Measurements from ENCODE around the gene RASA1. TPM values are rescaled to one million over a fixed set of nuclear protein-coding genes. Genes with fewer than 3 reads are reported as not detected.

The RASA1 gene
- total RNA-seq, 1 experiment from 2014 or later: 40.1 TPM

GRCh38 chr5:87231037-87231808 lies 36.5 kb upstream of the RASA1 start:
- DNase-seq: peak; percentile 35
- ChIA-PET CTCF (no interaction called here), POLR2A (ENCODE audit: unreplicated experiment) (no interaction called here)
- no peak overlapping the region for H3K27ac ChIP-seq (ENCODE audit: low read length)
- peaks cover 8% of the 10 kb centered on the region; the same call in 1 of the 2 replicates for H3K4me1 ChIP-seq (ENCODE audit: insufficient read depth, low read length)
- intact Hi-C loops (cut with micrococcal nuclease): no loop called here
- no peaks in the 10 kb centered on the region for H3K27me3 ChIP-seq (ENCODE audit: low read length)
- H3K4me2 ChIP-seq (ENCODE audit: low read length): no peak overlapping the region
- no peaks in the 10 kb centered on the region for H3K79me2 ChIP-seq (ENCODE audit: low read length)
- no peak overlapping the region for H3K9ac ChIP-seq (ENCODE audit: low read length)
- H3K9me2 ChIP-seq (replicated peaks; ENCODE audit: low read length): no peaks in the 10 kb centered on the region; the same call in 1 of the 2 replicates
- no TSS peak for BruUV-seq (replicated peaks)
- TF ChIP-seq EZH2phosphoT487 (IDR thresholded peaks at IDR 0.05; ENCODE audit: borderline replicate concordance, low read length) (no peak), CTCF (conservative IDR thresholded peaks at IDR 0.05; ENCODE audit: low read depth, low read length) (no peak), EZH2 (IDR thresholded peaks at IDR 0.05; ENCODE audit: low read length, unreplicated experiment) (no peak)
- no peak overlapping the region for H3K4me3 ChIP-seq (ENCODE audit: low read length)
- H3K36me3 ChIP-seq (ENCODE audit: low read depth, low read length): no peaks in the 10 kb centered on the region
- no peak overlapping the region for H2AFZ ChIP-seq (ENCODE audit: low read length)
- ATAC-seq: peak; percentile 40; the same call in 1 of the 2 replicates
- H3F3A ChIP-seq (ENCODE audit: low read length, unreplicated experiment): no peaks in the 10 kb centered on the region
- H4K20me1 ChIP-seq (ENCODE audit: low read length): no peaks in the 10 kb centered on the region
- H3K9me3 ChIP-seq (ENCODE audit: low read length): no peaks in the 10 kb centered on the region

- no TSS peak for BruUV-seq (replicated peaks)
- DNase-seq: no peak
- no peaks in the 10 kb centered on the region for H3K36me3 ChIP-seq (ENCODE audit: low read depth, low read length)
- H4K20me1 ChIP-seq (ENCODE audit: low read length): no peaks in the 10 kb centered on the region
- H3K79me2 ChIP-seq (ENCODE audit: low read length): no peaks in the 10 kb centered on the region
- no peaks in the 10 kb centered on the region for H3K27me3 ChIP-seq (ENCODE audit: low read length)
- H3K9me3 ChIP-seq (ENCODE audit: low read length): no peaks in the 10 kb centered on the region
- ATAC-seq: no peak
- POLR2A ChIA-PET (ENCODE audit: unreplicated experiment): no interaction called here
- no peak overlapping the region for H3K9ac ChIP-seq (ENCODE audit: low read length)
- no peak overlapping the region for H3K4me2 ChIP-seq (ENCODE audit: low read length)
- CTCF ChIA-PET: no interaction called here
- TF ChIP-seq EZH2phosphoT487 (IDR thresholded peaks at IDR 0.05; ENCODE audit: borderline replicate concordance, low read length) (no peak), CTCF (conservative IDR thresholded peaks at IDR 0.05; ENCODE audit: low read depth, low read length) (no peak), EZH2 (IDR thresholded peaks at IDR 0.05; ENCODE audit: low read length, unreplicated experiment) (no peak)
- no peak overlapping the region for H3K4me3 ChIP-seq (ENCODE audit: low read length)
- H3K27ac ChIP-seq (ENCODE audit: low read length): no peak overlapping the region
- H2AFZ ChIP-seq (ENCODE audit: low read length): no peak overlapping the region
- H3K9me2 ChIP-seq (replicated peaks; ENCODE audit: low read length): no peaks in the 10 kb centered on the region; the same call in 1 of the 2 replicates
- no peaks in the 10 kb centered on the region for H3F3A ChIP-seq (ENCODE audit: low read length, unreplicated experiment)
- intact Hi-C loops (cut with micrococcal nuclease): no loop called here
- H3K4me1 ChIP-seq (ENCODE audit: insufficient read depth, low read length): peaks cover 8% of the 10 kb centered on the region; the same call in 1 of the 2 replicates
Measured at GRCh38 chr5:87233143-87233542, 34.5 kb upstream of the RASA1 start.

GRCh38 chr5:87241555-87241954 lies 26.1 kb upstream of the RASA1 start:
- no TSS peak for BruUV-seq (replicated peaks)
- ATAC-seq (no peak), DNase-seq (no peak)
- no peaks in the 10 kb centered on the region for H3K79me2 ChIP-seq (ENCODE audit: low read length)
- no peak overlapping the region for H2AFZ ChIP-seq (ENCODE audit: low read length)
- ChIA-PET CTCF (no interaction called here), POLR2A (ENCODE audit: unreplicated experiment) (no interaction called here)
- no peak overlapping the region for H3K27ac ChIP-seq (ENCODE audit: low read length)
- no peaks in the 10 kb centered on the region for H3K9me3 ChIP-seq (ENCODE audit: low read length)
- no peaks in the 10 kb centered on the region for H3K9me2 ChIP-seq (replicated peaks; ENCODE audit: low read length)
- intact Hi-C loops (cut with micrococcal nuclease): no loop called here
- H3K36me3 ChIP-seq (ENCODE audit: low read depth, low read length): no peaks in the 10 kb centered on the region
- H3K27me3 ChIP-seq (ENCODE audit: low read length): no peaks in the 10 kb centered on the region
- H3K4me2 ChIP-seq (ENCODE audit: low read length): no peak overlapping the region
- H3K4me1 ChIP-seq (ENCODE audit: insufficient read depth, low read length): no peaks in the 10 kb centered on the region
- H3F3A ChIP-seq (ENCODE audit: low read length, unreplicated experiment): no peaks in the 10 kb centered on the region
- H3K4me3 ChIP-seq (ENCODE audit: low read length): no peak overlapping the region
- H3K9ac ChIP-seq (ENCODE audit: low read length): no peak overlapping the region
- H4K20me1 ChIP-seq (ENCODE audit: low read length): no peaks in the 10 kb centered on the region
- TF ChIP-seq EZH2 (IDR thresholded peaks at IDR 0.05; ENCODE audit: low read length, unreplicated experiment): no peak
- no peak for TF ChIP-seq CTCF (conservative IDR thresholded peaks at IDR 0.05; ENCODE audit: low read depth, low read length)
- TF ChIP-seq EZH2phosphoT487 (IDR thresholded peaks at IDR 0.05; ENCODE audit: borderline replicate concordance, low read length): no peak

Measured in PC-3 (cell line).